Measurements from ENCODE around the gene DDB1.

Gene DDB1

DNA sequence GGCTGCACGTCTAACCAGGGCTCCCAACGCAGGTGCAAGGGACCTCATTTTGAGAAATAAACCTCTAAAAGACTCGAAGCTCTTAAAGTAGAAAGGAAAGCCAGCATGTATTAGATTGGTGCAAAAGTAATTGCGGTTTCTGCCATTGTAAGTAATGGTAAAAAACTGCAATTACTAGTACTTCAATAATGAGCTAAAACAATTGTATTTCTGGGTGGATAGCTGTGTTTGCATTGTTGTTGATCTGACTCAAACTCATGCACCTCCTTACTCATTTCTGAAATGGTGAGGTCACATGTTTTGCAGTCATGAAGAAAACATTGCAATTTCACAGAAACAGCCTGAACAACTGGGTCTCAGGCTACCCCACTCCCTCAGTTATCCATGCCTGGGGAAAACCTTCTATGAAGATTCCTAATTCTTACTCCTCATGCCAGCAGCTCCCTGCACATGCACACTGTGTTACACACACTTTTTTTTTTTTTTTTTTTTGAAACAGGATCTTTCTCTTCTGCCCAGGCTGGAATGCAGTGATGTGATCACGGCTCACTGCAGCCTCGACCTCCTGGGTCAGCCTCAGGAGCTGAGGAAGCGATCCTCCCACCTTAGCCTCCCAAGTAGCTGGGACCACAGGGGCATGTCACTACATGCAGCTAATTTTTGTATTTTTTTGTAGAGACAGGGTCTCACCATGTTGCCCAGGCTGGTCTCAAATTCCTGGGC is 62.4 kb downstream of the DDB1 start:
- no peak for TF ChIP-seq CTCF (IDR thresholded peaks at IDR 0.05; ENCODE audit: low read depth, low read length, missing control alignments)
- DNase-seq (ENCODE audit: low read depth), result no peak
- no peak overlapping the region for H3K4me3 ChIP-seq (ENCODE audit: low read depth, low read length)

GRCh38 chr11:61268588-61269250 is 64.2 kb downstream of the DDB1 start:
- no peak overlapping the region for H3K4me3 ChIP-seq (ENCODE audit: low read depth, low read length)
- DNase-seq (ENCODE audit: low read depth), result no peak
- no peak for TF ChIP-seq CTCF (IDR thresholded peaks at IDR 0.05; ENCODE audit: low read depth, low read length, missing control alignments)

DNA sequence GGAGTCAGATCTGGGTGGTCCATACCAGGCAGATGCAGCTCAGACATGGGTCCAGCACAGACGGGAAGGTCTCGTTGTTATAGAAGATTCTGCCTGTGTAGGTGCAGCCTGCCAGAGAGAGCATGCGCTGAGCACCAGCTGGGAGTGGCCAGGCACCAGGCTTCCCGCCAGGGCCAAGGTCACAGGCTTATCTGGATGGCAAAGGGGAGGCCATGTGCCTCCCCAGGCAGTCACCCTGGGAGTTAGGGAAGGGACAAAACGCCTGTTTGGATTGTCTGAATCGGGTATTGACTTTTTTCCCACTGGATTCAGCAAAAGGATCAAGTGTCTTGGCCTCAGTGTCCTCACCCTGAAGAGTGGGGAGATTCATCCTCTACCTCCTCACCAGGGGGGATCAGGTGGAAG is 65.5 kb downstream of the DDB1 start:
- TF ChIP-seq CTCF (IDR thresholded peaks at IDR 0.05; ENCODE audit: low read depth, low read length, missing control alignments), result no peak
- no peak overlapping the region for H3K4me3 ChIP-seq (ENCODE audit: low read depth, low read length)
- DNase-seq (ENCODE audit: low read depth), result no peak

GRCh38 chr11:61266602-61267001 is 66.3 kb downstream of the DDB1 start:
- no peak overlapping the region for H3K4me3 ChIP-seq (ENCODE audit: low read depth, low read length)
- DNase-seq (ENCODE audit: low read depth), result no peak
- TF ChIP-seq CTCF (IDR thresholded peaks at IDR 0.05; ENCODE audit: low read depth, low read length, missing control alignments), result no peak

DNA sequence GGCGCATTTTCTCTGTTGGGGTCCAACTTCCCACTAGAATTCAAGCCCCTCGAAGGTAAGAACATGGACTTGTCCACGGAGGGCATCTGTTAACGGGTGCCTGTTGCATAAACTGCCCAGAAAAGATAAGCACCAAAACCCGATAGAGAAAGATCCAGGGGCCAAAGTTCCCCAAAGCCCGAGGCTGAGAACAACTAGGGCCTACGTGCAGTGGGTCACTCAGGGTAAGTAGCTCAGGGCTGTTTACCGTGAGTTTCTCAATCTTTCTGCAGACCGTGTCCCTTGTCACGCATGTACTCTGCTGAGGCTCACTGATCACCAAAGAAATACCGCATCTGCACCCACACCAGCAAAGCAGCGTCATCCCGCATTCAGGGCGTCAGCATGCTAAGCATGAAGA is 67.5 kb downstream of the DDB1 start:
- TF ChIP-seq CTCF (IDR thresholded peaks at IDR 0.05; ENCODE audit: low read depth, low read length, missing control alignments), result no peak
- no peak for DNase-seq (ENCODE audit: low read depth)
- no peak overlapping the region for H3K4me3 ChIP-seq (ENCODE audit: low read depth, low read length)

DNA sequence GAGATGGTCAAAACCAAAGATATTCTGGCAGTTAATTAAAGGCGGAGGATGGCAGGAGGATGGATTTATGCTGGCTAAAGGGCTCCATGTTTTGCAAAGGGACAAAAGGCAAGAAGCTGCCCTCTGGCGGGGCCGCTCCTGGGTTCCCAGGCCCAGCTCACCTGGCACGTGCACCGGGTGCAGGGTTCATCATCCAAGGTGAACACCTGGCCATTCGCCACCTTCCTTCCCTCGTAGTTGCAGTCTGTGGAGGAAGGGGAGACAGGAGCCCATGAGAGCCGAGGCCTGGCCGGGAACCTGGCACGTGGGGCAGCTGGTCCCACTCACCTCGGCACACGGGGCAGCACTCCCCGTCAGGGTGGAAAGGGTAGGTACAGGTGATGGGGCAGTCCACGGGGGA is 68.1 kb downstream of the DDB1 start:
- no peak for TF ChIP-seq CTCF (IDR thresholded peaks at IDR 0.05; ENCODE audit: low read depth, low read length, missing control alignments)
- DNase-seq (ENCODE audit: low read depth), result no peak
- H3K4me3 ChIP-seq (ENCODE audit: low read depth, low read length), result no peak overlapping the region

GRCh38 chr11:61264371-61264770 is 68.5 kb downstream of the DDB1 start:
- no peak for DNase-seq (ENCODE audit: low read depth)
- no peak for TF ChIP-seq CTCF (IDR thresholded peaks at IDR 0.05; ENCODE audit: low read depth, low read length, missing control alignments)
- H3K4me3 ChIP-seq (ENCODE audit: low read depth, low read length), result no peak overlapping the region

Measured in GM12864 (cell line).